ENCODE data around the gene RFX1.

DNA sequence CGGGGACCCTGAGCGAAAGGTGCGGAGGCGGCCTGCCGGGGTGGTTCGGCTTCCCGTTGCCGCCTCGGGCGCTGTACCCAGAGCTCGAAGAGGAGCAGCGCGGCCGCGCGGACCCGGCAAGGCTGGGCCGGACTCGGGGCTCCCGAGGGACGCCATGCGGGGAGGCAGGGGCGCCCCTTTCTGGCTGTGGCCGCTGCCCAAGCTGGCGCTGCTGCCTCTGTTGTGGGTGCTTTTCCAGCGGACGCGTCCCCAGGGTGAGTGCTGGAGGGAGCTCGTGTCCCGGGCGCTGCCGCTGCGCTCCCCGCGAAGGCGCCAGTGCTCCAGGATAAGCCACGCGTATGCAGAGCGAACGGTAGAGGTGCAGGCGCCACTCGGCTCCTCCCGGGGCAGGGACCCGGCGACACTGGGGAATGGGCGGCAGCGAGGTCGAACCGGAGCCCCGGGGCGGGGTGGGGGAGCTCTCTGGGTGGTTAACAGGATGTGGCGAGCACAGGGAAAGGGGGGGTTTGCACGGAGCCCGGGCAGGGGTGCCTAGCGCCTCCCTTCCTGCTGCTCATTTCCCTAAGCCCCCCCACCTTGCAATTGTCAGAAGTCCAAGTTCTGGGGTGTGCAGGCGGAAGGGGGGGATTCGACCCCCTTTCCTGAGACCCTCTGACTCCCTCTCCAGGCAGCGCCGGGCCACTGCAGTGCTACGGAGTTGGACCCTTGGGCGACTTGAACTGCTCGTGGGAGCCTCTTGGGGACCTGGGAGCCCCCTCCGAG is 25.8 kb upstream of the RFX1 start, which contains the start of gene IL27RA:
- TF ChIP-seq, protein P1, sequence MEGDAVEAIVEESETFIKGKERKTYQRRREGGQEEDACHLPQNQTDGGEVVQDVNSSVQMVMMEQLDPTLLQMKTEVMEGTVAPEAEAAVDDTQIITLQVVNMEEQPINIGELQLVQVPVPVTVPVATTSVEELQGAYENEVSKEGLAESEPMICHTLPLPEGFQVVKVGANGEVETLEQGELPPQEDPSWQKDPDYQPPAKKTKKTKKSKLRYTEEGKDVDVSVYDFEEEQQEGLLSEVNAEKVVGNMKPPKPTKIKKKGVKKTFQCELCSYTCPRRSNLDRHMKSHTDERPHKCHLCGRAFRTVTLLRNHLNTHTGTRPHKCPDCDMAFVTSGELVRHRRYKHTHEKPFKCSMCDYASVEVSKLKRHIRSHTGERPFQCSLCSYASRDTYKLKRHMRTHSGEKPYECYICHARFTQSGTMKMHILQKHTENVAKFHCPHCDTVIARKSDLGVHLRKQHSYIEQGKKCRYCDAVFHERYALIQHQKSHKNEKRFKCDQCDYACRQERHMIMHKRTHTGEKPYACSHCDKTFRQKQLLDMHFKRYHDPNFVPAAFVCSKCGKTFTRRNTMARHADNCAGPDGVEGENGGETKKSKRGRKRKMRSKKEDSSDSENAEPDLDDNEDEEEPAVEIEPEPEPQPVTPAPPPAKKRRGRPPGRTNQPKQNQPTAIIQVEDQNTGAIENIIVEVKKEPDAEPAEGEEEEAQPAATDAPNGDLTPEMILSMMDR (IDR thresholded peaks at IDR 0.05; ENCODE audit: low read depth, low read length): peak; percentile 75
- TF ChIP-seq POLR2A (IDR thresholded peaks at IDR 0.05; ENCODE audit: extremely low read depth, insufficient read length): peak; percentile 58
- TF ChIP-seq MYC (IDR thresholded peaks at IDR 0.05; ENCODE audit: low read depth, low read length): peak; percentile 22; the same call in 1 of the 2 replicates

Measured in NB4 (cell line).